GM12878 (cell line): ENCODE data around the gene PACS2. TPM values are rescaled to one million over a fixed set of nuclear protein-coding genes. Genes with fewer than 3 reads are reported as not detected.

Experiments
- ATAC-seq: fragments of 200-7000 bp; cut with Tn5 transposase; 3 replicates; pipeline ENCODE4 v1.9.1; 2020; ENCODE audit warnings: mild to moderate bottlenecking, moderate library complexity
- BruUV-seq: library from RNA; stranded (reverse); fragments of 400-500 nt; replicated peaks from 2 replicates; lab custom pipeline; 2021; lab: Mats Ljungman, UMichigan
- CTCF ChIA-PET: fragments of 300-600 bp; sonication (Branson Sonifier 250); formaldehyde crosslinking; extraction: SDS; loops from one replicate; lab custom pipeline; 2021; ENCODE audit warnings: inconsistent platforms; lab: Yijun Ruan, JAX
- POLR2A ChIA-PET: fragments of 350-600 bp; formaldehyde crosslinking; extraction: SDS; loops from one replicate; lab custom pipeline; 2021; ENCODE audit warnings: inconsistent platforms; lab: Charles Lee
- RAD21 ChIA-PET: fragments of 300-600 bp; sonication (Branson Sonifier 250); formaldehyde crosslinking; loops from one replicate; lab custom pipeline; 2023; ENCODE audit warnings: antibody characterized with exemption; ENCODE audit not compliant: unreplicated experiment; lab: Charles Lee
- SMC1A ChIA-PET: fragments of 300-600 bp; sonication (Branson Sonifier 250); formaldehyde crosslinking; loops from one replicate; lab custom pipeline; 2023; ENCODE audit not compliant: unreplicated experiment, uncharacterized antibody; lab: Charles Lee
- DNase-seq: peaks from one replicate; pipeline ENCODE4 v3.0.0-alpha.2; 2011; ENCODE audit warnings: low read depth, low spot score
- FAIRE-seq: peaks from 3 replicates; lab custom pipeline; 2011; peaks lifted over from hg19 to GRCh38; lab: Jason Lieb, UNC
- H2AFZ ChIP-seq: 2 replicates; pipeline ENCODE4 v1.6.0; 2011; ENCODE audit warnings: low read depth, low read length, control low read depth; ENCODE audit not compliant: control insufficient read depth
- H3K27ac ChIP-seq: 2 replicates; pipeline ENCODE4 v1.5.1; 2011; ENCODE audit warnings: control low read depth; ENCODE audit not compliant: control insufficient read depth, insufficient read depth
- H3K27me3 ChIP-seq, 2 experiments: replicated peaks in 1 of 2; 2 replicates each; pipeline versions ENCODE4 v1.6.0 to v1.6.1; 2011; ENCODE audit warnings: low read length in 1 of 2; ENCODE audit not compliant: control insufficient read depth in 2 of 2, insufficient read depth in 2 of 2
- H3K36me3 ChIP-seq, 2 experiments: 2 replicates each; pipeline ENCODE4 v1.5.1; 2011; ENCODE audit warnings: low read length in 1 of 2; ENCODE audit not compliant: control insufficient read depth in 2 of 2, insufficient read depth in 2 of 2
- H3K4me1 ChIP-seq: 2 replicates; pipeline ENCODE4 v1.6.1; 2011; ENCODE audit warnings: mild to moderate bottlenecking, low read length, moderate library complexity, mixed read lengths; ENCODE audit not compliant: control insufficient read depth, insufficient read depth
- H3K4me2 ChIP-seq: 2 replicates; pipeline ENCODE4 v1.6.0; 2011; ENCODE audit warnings: control low read depth; ENCODE audit not compliant: control insufficient read depth, insufficient read depth
- H3K4me3 ChIP-seq: fragments of 200-600 bp; sonication (generic); 2 replicates; pipeline ENCODE4 v1.5.1; 2016
- H3K79me2 ChIP-seq: 2 replicates; pipeline ENCODE4 v1.6.0; 2011; ENCODE audit warnings: low read length; ENCODE audit not compliant: control insufficient read depth, insufficient read depth
- H3K9ac ChIP-seq: 2 replicates; pipeline ENCODE4 v1.8.0; 2011; ENCODE audit warnings: low read length, control low read depth, mixed read lengths; ENCODE audit not compliant: control insufficient read depth, insufficient read depth
- H3K9me3 ChIP-seq: replicated peaks from 3 replicates; pipeline ENCODE4 v1.5.1; 2011; ENCODE audit warnings: mild to moderate bottlenecking, low read length; ENCODE audit not compliant: control insufficient read depth, insufficient read depth
- H4K20me1 ChIP-seq: 2 replicates; pipeline ENCODE4 v1.6.0; 2011; ENCODE audit not compliant: control insufficient read depth, insufficient read depth
- ASH2L ChIP-seq: fragments of 300-600, 200-600 bp; sonication (generic); IDR thresholded peaks from 2 replicates; pipeline ENCODE4 v1.6.1; 2017; ENCODE audit warnings: low read depth, mild to moderate bottlenecking, borderline replicate concordance
- BHLHE40 ChIP-seq, 2 experiments: fragments of 450-650 bp in 1 of 2; IDR thresholded peaks; 2 replicates each; pipeline ENCODE4 v1.6.1; 2011 to 2017; ENCODE audit warnings: low read depth in 2 of 2, borderline replicate concordance in 1 of 2, improper control_type of control experiment in 1 of 2, low read length in 1 of 2, mild to moderate bottlenecking in 1 of 2
- ETV6 ChIP-seq, 2 experiments: fragments of 450-650 bp in 1 of 2; IDR thresholded peaks in 1 of 2; conservative IDR thresholded peaks in 1 of 2; 2 replicates each; pipeline ENCODE4 v1.6.1; 2014; ENCODE audit warnings: antibody characterized with exemption in 1 of 2, borderline replicate concordance in 1 of 2, low read depth in 1 of 2, mild to moderate bottlenecking in 1 of 2, moderate library complexity in 1 of 2
- HDAC6 ChIP-seq: fragments of 200-600 bp; sonication (generic); IDR thresholded peaks from one replicate; pipeline ENCODE4 v1.8.0; 2017; ENCODE audit warnings: antibody characterized with exemption; ENCODE audit not compliant: unreplicated experiment
- SREBF2 ChIP-seq: IDR thresholded peaks from 2 replicates; pipeline ENCODE4 v1.6.1; 2012; ENCODE audit warnings: mild to moderate bottlenecking, low read length
- TAF1 ChIP-seq: IDR thresholded peaks from 2 replicates; pipeline ENCODE4 v1.6.1; 2011; ENCODE audit warnings: mild to moderate bottlenecking, low read depth, low read length, borderline replicate concordance
- WGBS: methylation state at CpG from one replicate; pipeline ENCODE4 v1.1.6; 2016; ENCODE audit warnings: low lambda C conversion rate; ENCODE audit not compliant: insufficient replicate concordance, insufficient coverage; ENCODE audit errors: missing lambda C conversion rate; 5-methylcytosine and 5-hydroxymethylcytosine counted together
- in situ Hi-C: fragments of 300-500 bp; cut with MboI; formaldehyde crosslinking; loops from 9 replicates; pipeline ENCODE4 v1.14.3; 2018; ENCODE audit warnings: mixed read lengths
- intact Hi-C: fragments of 100-400 bp; cut with micrococcal nuclease; formaldehyde crosslinking; loops from one replicate; pipeline ENCODE4 v1.14.2; 2022; ENCODE audit not compliant: unreplicated experiment
- polyA plus RNA-seq, 11 experiments: library from polyadenylated mRNA; depleted of rRNA in 4 of 11; unstranded in 6 of 11; stranded (reverse) in 5 of 11; fragments of >200 nt; fragmentation: Nextera tagmentation in 4 of 11; fragmentation: Illumina TruSeq in 1 of 11; extraction: Ambion mirVana in 4 of 11; extraction: Trizol in 1 of 11; gene quantifications; 1 replicate in 1 of 11; 2 replicates in 10 of 11; pipeline versions ENCODE4 v1.2.1 to v1.2.3, GENCODE V29; 2011 to 2016; ENCODE audit warnings: inconsistent platforms in 2 of 11, missing spikeins in 2 of 11, low read depth in 1 of 11
- total RNA-seq, 4 experiments: library from RNA; depleted of rRNA in 3 of 4; stranded (reverse); fragments of >200 nt in 3 of 4; fragmentation: Illumina TruSeq in 1 of 4; extraction: Trizol in 1 of 4; gene quantifications; 2 replicates each; pipeline versions ENCODE4 v1.2.1 to v1.2.3, GENCODE V29; 2013 to 2021
- TF ChIP-seq, protein P1 (sequence below): IDR thresholded peaks from 2 replicates; pipeline ENCODE4 v1.6.1; 2011; ENCODE audit warnings: low read depth, mild to moderate bottlenecking, low read length, moderate library complexity, borderline replicate concordance; ENCODE audit errors: extremely low read depth
- TF ChIP-seq, protein P2 (sequence below): IDR thresholded peaks from 2 replicates; pipeline ENCODE4 v1.6.1; 2011; ENCODE audit warnings: borderline replicate concordance, low read depth, mild to moderate bottlenecking, moderate library complexity, low read length; ENCODE audit not compliant: insufficient read depth, poor library complexity, severe bottlenecking
- TF ChIP-seq, protein P3 (sequence below): IDR thresholded peaks from 2 replicates; pipeline ENCODE4 v1.6.1; 2011; ENCODE audit warnings: mild to moderate bottlenecking, low read depth, low read length, moderate library complexity; ENCODE audit not compliant: insufficient replicate concordance

PACS2 gene
- total and polyA plus RNA-seq, 10 of the 15 experiments (the other 5 are each of a cell fraction or from before 2014, with no cell fraction given), result 0.21 to 37.3 (median 9.4) TPM

DNA sequence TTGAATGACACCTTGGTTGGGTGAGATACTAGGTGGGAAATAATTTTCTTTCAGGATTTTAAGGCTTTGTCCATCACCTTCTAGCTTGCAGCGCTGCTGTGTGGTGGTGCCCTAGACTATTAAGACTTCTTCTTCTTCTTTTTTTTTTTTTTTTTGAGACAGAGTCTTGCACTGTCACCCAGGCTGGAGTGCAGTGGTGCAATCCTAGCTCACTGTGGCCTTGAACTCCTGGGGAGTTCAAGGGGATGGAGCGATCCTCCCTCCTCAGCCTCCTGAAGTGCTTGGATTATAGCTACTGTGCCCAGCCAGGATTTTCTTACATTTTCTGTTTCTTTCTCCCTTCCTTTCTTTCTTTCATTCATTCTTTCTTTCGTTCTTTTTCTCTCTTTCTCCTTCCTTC is 94.8 kb downstream of the PACS2 start:
- Histone ChIP-seq H3K27ac (no peak overlapping the region), H3K9me3 (no peaks in the 10 kb centered on the region), H3K9ac (no peak overlapping the region), H3K36me3 (no peaks in the 10 kb centered on the region), H4K20me1 (no peaks in the 10 kb centered on the region), H3K4me2 (no peak overlapping the region), H2AFZ (no peak overlapping the region), H3K79me2 (no peaks in the 10 kb centered on the region), H3K4me3 (no peak overlapping the region), H3K27me3 (peaks cover 7 to 10% of the 10 kb centered on the region in 2 experiments; a peak in 3 of 4 replicates)
- ATAC-seq (no peak), FAIRE-seq (no peak), DNase-seq (no peak)
- CTCF ChIA-PET, result interaction anchor here (1.7 kb wide), 1 partner anchor 71 kb away, joined by 4 read pairs; no protein-coding TSS in a partner anchor
- no TSS peak for BruUV-seq
- SMC1A ChIA-PET, result no interaction called here
- intact Hi-C loops, result no loop called here
- 77% methylated on average over 3 of the region's 3 CpGs for WGBS
- in situ Hi-C loops, result no loop called here
- RAD21 ChIA-PET, result interaction anchor here (0.7 kb wide), 1 partner anchor 67 kb away, joined by 4 read pairs; no protein-coding TSS in a partner anchor
- no peak for TF ChIP-seq HDAC6
- no peak for TF ChIP-seq ASH2L
- TF ChIP-seq, protein P1, sequence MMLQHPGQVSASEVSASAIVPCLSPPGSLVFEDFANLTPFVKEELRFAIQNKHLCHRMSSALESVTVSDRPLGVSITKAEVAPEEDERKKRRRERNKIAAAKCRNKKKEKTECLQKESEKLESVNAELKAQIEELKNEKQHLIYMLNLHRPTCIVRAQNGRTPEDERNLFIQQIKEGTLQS, result no peak
- no peak for TF ChIP-seq SREBF2
- TF ChIP-seq BHLHE40 (IDR thresholded peaks at IDR 0.05; ENCODE audit: borderline replicate concordance in 1 of 2, low read depth in 2 of 2, low read length in 1 of 2), result no peak
- TF ChIP-seq, protein P2, sequence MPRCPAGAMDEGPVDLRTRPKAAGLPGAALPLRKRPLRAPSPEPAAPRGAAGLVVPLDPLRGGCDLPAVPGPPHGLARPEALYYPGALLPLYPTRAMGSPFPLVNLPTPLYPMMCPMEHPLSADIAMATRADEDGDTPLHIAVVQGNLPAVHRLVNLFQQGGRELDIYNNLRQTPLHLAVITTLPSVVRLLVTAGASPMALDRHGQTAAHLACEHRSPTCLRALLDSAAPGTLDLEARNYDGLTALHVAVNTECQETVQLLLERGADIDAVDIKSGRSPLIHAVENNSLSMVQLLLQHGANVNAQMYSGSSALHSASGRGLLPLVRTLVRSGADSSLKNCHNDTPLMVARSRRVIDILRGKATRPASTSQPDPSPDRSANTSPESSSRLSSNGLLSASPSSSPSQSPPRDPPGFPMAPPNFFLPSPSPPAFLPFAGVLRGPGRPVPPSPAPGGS, result no peak
- TF ChIP-seq ETV6 (conservative IDR thresholded peaks at IDR 0.05 in 1 of 2, IDR thresholded peaks at IDR 0.05 in 1 of 2; ENCODE audit: borderline replicate concordance in 1 of 2, low read depth in 1 of 2), result no peak
- no peak for TF ChIP-seq TAF1
- TF ChIP-seq, protein P3, sequence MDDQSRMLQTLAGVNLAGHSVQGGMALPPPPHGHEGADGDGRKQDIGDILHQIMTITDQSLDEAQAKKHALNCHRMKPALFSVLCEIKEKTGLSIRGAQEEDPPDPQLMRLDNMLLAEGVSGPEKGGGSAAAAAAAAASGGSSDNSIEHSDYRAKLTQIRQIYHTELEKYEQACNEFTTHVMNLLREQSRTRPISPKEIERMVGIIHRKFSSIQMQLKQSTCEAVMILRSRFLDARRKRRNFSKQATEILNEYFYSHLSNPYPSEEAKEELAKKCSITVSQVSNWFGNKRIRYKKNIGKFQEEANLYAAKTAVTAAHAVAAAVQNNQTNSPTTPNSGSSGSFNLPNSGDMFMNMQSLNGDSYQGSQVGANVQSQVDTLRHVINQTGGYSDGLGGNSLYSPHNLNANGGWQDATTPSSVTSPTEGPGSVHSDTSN, result no peak
- TF ChIP-seq, all 136 proteins: peak for 0
- peaks cover 3% of the 10 kb centered on the region; the same call in 1 of the 2 replicates for H3K4me1 ChIP-seq
- POLR2A ChIA-PET, result no interaction called here
